HEK293 (cell line): ENCODE results near the gene AIF1.

Experiments used
- CTCF ChIA-PET: fragments of 350-600 bp; formaldehyde crosslinking; extraction: SDS; loops from one replicate; lab custom pipeline; 2021; ENCODE audit warnings: antibody characterized with exemption; lab: Yijun Ruan, JAX
- POLR2A ChIA-PET: fragments of 300-600 bp; formaldehyde crosslinking; extraction: SDS; loops from one replicate; lab custom pipeline; 2020; ENCODE audit warnings: antibody characterized with exemption, inconsistent platforms; lab: Yijun Ruan, JAX
- H3K27ac ChIP-seq: fragments of 200-500 bp; sonication (Bioruptor generic); 2 replicates; pipeline ENCODE4 v1.5.1; 2014; ENCODE audit warnings: low read depth, low read length, control low read depth, inconsistent platforms; ENCODE audit errors: extremely low read depth
- H3K36me3 ChIP-seq, 2 experiments: fragments of 200-500 bp in 1 of 2; sonication (Bioruptor generic) in 1 of 2; 1 replicate in 1 of 2; 2 replicates in 1 of 2; pipeline ENCODE4 v1.5.1; 2014 to 2017; ENCODE audit warnings: inconsistent platforms in 2 of 2, low read length in 2 of 2; ENCODE audit not compliant: control insufficient read depth in 2 of 2, insufficient read depth in 1 of 2
- H3K4me1 ChIP-seq: fragments of 200-500 bp; sonication (Bioruptor generic); 2 replicates; pipeline ENCODE4 v1.5.1; 2014; ENCODE audit warnings: mild to moderate bottlenecking, low read length, inconsistent platforms; ENCODE audit not compliant: control insufficient read depth, insufficient read depth
- H3K4me3 ChIP-seq: 2 replicates; pipeline ENCODE4 v1.5.1; 2011; ENCODE audit warnings: low read depth, mild to moderate bottlenecking, control low read depth, low read length, moderate library complexity
- H3K9me3 ChIP-seq: fragments of 200-500 bp; sonication (Bioruptor generic); 2 replicates; pipeline ENCODE4 v1.5.1; 2014; ENCODE audit warnings: low read depth, low read length, inconsistent platforms; ENCODE audit not compliant: control insufficient read depth, insufficient read depth
- GLI2 ChIP-seq: fragments of 450-650 bp; formaldehyde crosslinking; IDR thresholded peaks from 2 replicates; pipeline ENCODE4; 2017; ENCODE audit warnings: missing biosample characterization, missing genetic modification characterization, low read depth, borderline replicate concordance
- GLIS2 ChIP-seq: fragments of 450-650 bp; formaldehyde crosslinking; IDR thresholded peaks from 2 replicates; pipeline ENCODE4 v1.5.1; 2016; ENCODE audit warnings: missing biosample characterization, missing genetic modification characterization
- HOXC10 ChIP-seq: sonication (generic); formaldehyde crosslinking; IDR thresholded peaks from 2 replicates; pipeline ENCODE4 v1.8.1; 2023; ENCODE audit warnings: mild to moderate bottlenecking, missing genetic modification reagents
- HOXD13 ChIP-seq: sonication (generic); formaldehyde crosslinking; IDR thresholded peaks from 2 replicates; pipeline ENCODE4 v1.8.0; 2022; ENCODE audit warnings: missing genetic modification reagents, borderline replicate concordance
- KLF9 ChIP-seq: fragments of 450-650 bp; formaldehyde crosslinking; IDR thresholded peaks from 2 replicates; pipeline ENCODE4 v1.5.1; 2016; ENCODE audit warnings: missing biosample characterization, missing genetic modification characterization, low read depth
- OSR2 ChIP-seq: fragments of 450-650 bp; formaldehyde crosslinking; IDR thresholded peaks from 2 replicates; pipeline ENCODE4 v1.5.1; 2016; ENCODE audit warnings: missing biosample characterization, missing genetic modification characterization
- RBAK ChIP-seq: fragments of 450-650 bp; formaldehyde crosslinking; IDR thresholded peaks from 2 replicates; pipeline ENCODE4 v1.5.1; 2016; ENCODE audit warnings: missing biosample characterization, missing genetic modification characterization
- TCF7L2 ChIP-seq: IDR thresholded peaks from 2 replicates; pipeline ENCODE4 v1.6.1; 2011; ENCODE audit warnings: low read depth, mild to moderate bottlenecking, inconsistent platforms, low read length, moderate library complexity, borderline replicate concordance
- ZIC2 ChIP-seq: fragments of 450-650 bp; formaldehyde crosslinking; IDR thresholded peaks from 2 replicates; pipeline ENCODE4 v1.5.1; 2016; ENCODE audit warnings: missing biosample characterization, missing genetic modification characterization
- ZNF132 ChIP-seq: fragments of 450-650 bp; formaldehyde crosslinking; IDR thresholded peaks from 2 replicates; pipeline ENCODE4 v1.5.1; 2017; ENCODE audit warnings: missing biosample characterization, missing genetic modification characterization, borderline replicate concordance
- ZNF169 ChIP-seq: fragments of 450-650 bp; formaldehyde crosslinking; IDR thresholded peaks from 2 replicates; pipeline ENCODE4 v1.5.1; 2016; ENCODE audit warnings: missing biosample characterization, missing genetic modification characterization
- ZNF2 ChIP-seq: fragments of 450-650 bp; formaldehyde crosslinking; IDR thresholded peaks from 2 replicates; pipeline ENCODE4 v1.5.1; 2016; ENCODE audit warnings: missing biosample characterization, missing genetic modification characterization
- ZNF202 ChIP-seq: fragments of 450-650 bp; formaldehyde crosslinking; IDR thresholded peaks from 2 replicates; pipeline ENCODE4 v1.5.1; 2016; ENCODE audit warnings: missing biosample characterization, missing genetic modification characterization, borderline replicate concordance
- ZNF221 ChIP-seq: fragments of 450-650 bp; formaldehyde crosslinking; IDR thresholded peaks from 2 replicates; pipeline ENCODE4 v1.5.1; 2017; ENCODE audit warnings: missing biosample characterization, missing genetic modification characterization, borderline replicate concordance
- ZNF548 ChIP-seq: fragments of 450-650 bp; formaldehyde crosslinking; IDR thresholded peaks from 2 replicates; pipeline ENCODE4 v1.5.1; 2016; ENCODE audit warnings: missing biosample characterization, missing genetic modification characterization
- ZNF670 ChIP-seq: fragments of 450-650 bp; formaldehyde crosslinking; IDR thresholded peaks from 2 replicates; pipeline ENCODE4 v1.5.1; 2016; ENCODE audit warnings: missing biosample characterization, missing genetic modification characterization, low read depth
- ZNF747 ChIP-seq: fragments of 450-650 bp; formaldehyde crosslinking; IDR thresholded peaks from 2 replicates; pipeline ENCODE4 v1.5.1; 2016; ENCODE audit warnings: missing biosample characterization, missing genetic modification characterization
- ZNF768 ChIP-seq: fragments of 450-650 bp; formaldehyde crosslinking; IDR thresholded peaks from 2 replicates; pipeline ENCODE4 v1.5.1; 2018; ENCODE audit warnings: missing biosample characterization, mild to moderate bottlenecking, missing genetic modification characterization
- ZNF776 ChIP-seq: fragments of 450-650 bp; formaldehyde crosslinking; IDR thresholded peaks from 2 replicates; pipeline ENCODE4 v1.5.0; 2017; ENCODE audit warnings: missing biosample characterization, missing genetic modification characterization, borderline replicate concordance
- ZNF830 ChIP-seq: fragments of 450-650 bp; IDR thresholded peaks from 2 replicates; pipeline ENCODE4 v1.5.0; 2018; ENCODE audit warnings: missing biosample characterization, missing genetic modification characterization, low read depth, mild to moderate bottlenecking, moderate library complexity
- ZSCAN30 ChIP-seq: fragments of 450-650 bp; IDR thresholded peaks from 2 replicates; pipeline ENCODE4 v1.5.1; 2018; ENCODE audit warnings: missing biosample characterization, mild to moderate bottlenecking, missing genetic modification characterization, moderate library complexity
- TF ChIP-seq, protein P1 (sequence below): fragments of 450-650 bp; formaldehyde crosslinking; IDR thresholded peaks from 2 replicates; pipeline ENCODE4 v1.5.1; 2016; ENCODE audit warnings: missing biosample characterization, missing genetic modification characterization
- TF ChIP-seq, protein P2 (sequence below): fragments of 450-650 bp; formaldehyde crosslinking; IDR thresholded peaks from 2 replicates; pipeline ENCODE4 v1.5.1; 2016; ENCODE audit warnings: missing biosample characterization, missing genetic modification characterization
- TF ChIP-seq, protein P3 (sequence below): fragments of 450-650 bp; formaldehyde crosslinking; IDR thresholded peaks from 2 replicates; pipeline ENCODE4 v1.5.1; 2016; ENCODE audit warnings: missing biosample characterization, missing genetic modification characterization
- TF ChIP-seq, protein P4 (sequence below): fragments of 450-650 bp; formaldehyde crosslinking; IDR thresholded peaks from 2 replicates; pipeline ENCODE4 v1.5.1; 2017; ENCODE audit warnings: missing biosample characterization, missing genetic modification characterization
- TF ChIP-seq, protein P5 (sequence below): fragments of 450-650 bp; formaldehyde crosslinking; IDR thresholded peaks from 2 replicates; pipeline ENCODE4 v1.5.1; 2016; ENCODE audit warnings: missing biosample characterization, missing genetic modification characterization
- TF ChIP-seq, protein P6 (sequence below): fragments of 450-650 bp; formaldehyde crosslinking; IDR thresholded peaks from 2 replicates; pipeline ENCODE4 v1.5.1; 2016; ENCODE audit warnings: missing biosample characterization, missing genetic modification characterization

Gene AIF1

DNA sequence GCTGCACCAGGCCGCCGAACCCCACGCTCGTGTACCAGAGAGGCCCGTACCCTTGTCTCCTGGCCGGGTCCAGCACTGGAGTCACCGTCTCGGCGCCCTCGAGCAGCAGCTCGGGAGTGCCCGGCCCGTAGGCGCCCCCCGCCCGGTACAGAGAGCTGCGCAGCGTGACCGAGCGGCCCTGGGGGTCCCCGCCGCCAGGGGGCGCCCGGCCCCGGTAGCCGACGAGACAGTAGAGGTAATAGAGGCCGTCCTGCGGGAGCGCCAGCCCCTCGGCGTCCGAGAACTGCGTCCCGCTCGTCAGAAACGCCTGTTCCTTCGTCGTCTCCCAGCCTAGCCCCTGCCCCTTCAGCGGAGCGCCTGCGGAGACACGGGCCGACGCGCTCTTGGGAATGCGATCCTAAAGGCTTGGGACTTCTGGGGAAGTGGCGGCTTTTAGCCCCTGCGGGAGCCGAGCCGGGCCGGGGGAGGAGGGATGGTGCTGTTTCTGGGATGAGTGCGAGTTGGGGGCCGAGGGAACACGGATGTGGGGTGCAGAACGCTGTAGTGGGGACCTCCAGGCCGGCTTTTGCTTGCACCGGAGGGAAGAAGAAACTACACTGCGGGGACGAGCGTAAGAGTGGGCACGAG lies 34.1 kb upstream of the AIF1 start:
- Histone ChIP-seq H3K4me3 (peak overlapping the region; percentile 44), H3K27ac (peak overlapping the region; percentile 34; the same call in 1 of the 2 replicates), H3K36me3 (no peaks in the 10 kb centered on the region), H3K9me3 (no peaks in the 10 kb centered on the region), H3K4me1 (peaks cover 4% of the 10 kb centered on the region; the same call in 1 of the 2 replicates)
- POLR2A ChIA-PET = interaction anchor here (0.6 to 2.1 kb wide), 9 partner anchors 12 to 250 kb away, joined by 3 to 7 read pairs (median 4); partner anchors contain the start of genes DDX39B, HSPA1B, NCR3 and PRRC2A
- CTCF ChIA-PET = interaction anchor here (0.6 to 18.7 kb wide), 30 partner anchors 8 to 1434 kb away, joined by 3 to 518 read pairs (median 4); partner anchors contain the start of genes AIF1, ATP6V1G2, LTA and MICA
- TF ChIP-seq ZNF747 (tag by site-specific recombination) (no peak), ZNF776 (tag by site-specific recombination) (no peak), ZNF830 (tag by site-specific recombination) (no peak), ZNF132 (tag by site-specific recombination) (no peak), OSR2 (tag by site-specific recombination) (peak; percentile 90), ZNF169 (tag by site-specific recombination) (no peak), ZNF202 (tag by site-specific recombination) (no peak), TCF7L2 (no peak), ZIC2 (peak; percentile 61), GLI2 (tag by site-specific recombination) (no peak), RBAK (tag by site-specific recombination) (no peak), ZSCAN30 (tag by site-specific recombination) (peak; percentile 61; the same call in 1 of the 2 replicates), ZNF548 (tag by site-specific recombination) (no peak), HOXC10 (CRISPR knock-in tag) (no peak), HOXD13 (CRISPR knock-in tag) (no peak), ZNF2 (tag by site-specific recombination) (peak; percentile 75; the same call in 1 of the 2 replicates), ZNF768 (tag by site-specific recombination) (no peak), GLIS2 (tag by site-specific recombination) (peak; percentile 88), ZNF670 (tag by site-specific recombination) (no peak), KLF9 (tag by site-specific recombination) (no peak), ZNF221 (tag by site-specific recombination) (no peak)
- TF ChIP-seq, protein P1, sequence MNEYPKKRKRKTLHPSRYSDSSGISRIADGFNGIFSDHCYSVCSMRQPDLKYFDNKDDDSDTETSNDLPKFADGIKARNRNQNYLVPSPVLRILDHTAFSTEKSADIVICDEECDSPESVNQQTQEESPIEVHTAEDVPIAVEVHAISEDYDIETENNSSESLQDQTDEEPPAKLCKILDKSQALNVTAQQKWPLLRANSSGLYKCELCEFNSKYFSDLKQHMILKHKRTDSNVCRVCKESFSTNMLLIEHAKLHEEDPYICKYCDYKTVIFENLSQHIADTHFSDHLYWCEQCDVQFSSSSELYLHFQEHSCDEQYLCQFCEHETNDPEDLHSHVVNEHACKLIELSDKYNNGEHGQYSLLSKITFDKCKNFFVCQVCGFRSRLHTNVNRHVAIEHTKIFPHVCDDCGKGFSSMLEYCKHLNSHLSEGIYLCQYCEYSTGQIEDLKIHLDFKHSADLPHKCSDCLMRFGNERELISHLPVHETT (tag by site-specific recombination) = no peak
- TF ChIP-seq, protein P2, sequence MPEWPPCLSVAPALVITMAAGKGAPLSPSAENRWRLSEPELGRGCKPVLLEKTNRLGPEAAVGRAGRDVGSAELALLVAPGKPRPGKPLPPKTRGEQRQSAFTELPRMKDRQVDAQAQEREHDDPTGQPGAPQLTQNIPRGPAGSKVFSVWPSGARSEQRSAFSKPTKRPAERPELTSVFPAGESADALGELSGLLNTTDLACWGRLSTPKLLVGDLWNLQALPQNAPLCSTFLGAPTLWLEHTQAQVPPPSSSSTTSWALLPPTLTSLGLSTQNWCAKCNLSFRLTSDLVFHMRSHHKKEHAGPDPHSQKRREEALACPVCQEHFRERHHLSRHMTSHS (tag by site-specific recombination) = no peak
- TF ChIP-seq, protein P3, sequence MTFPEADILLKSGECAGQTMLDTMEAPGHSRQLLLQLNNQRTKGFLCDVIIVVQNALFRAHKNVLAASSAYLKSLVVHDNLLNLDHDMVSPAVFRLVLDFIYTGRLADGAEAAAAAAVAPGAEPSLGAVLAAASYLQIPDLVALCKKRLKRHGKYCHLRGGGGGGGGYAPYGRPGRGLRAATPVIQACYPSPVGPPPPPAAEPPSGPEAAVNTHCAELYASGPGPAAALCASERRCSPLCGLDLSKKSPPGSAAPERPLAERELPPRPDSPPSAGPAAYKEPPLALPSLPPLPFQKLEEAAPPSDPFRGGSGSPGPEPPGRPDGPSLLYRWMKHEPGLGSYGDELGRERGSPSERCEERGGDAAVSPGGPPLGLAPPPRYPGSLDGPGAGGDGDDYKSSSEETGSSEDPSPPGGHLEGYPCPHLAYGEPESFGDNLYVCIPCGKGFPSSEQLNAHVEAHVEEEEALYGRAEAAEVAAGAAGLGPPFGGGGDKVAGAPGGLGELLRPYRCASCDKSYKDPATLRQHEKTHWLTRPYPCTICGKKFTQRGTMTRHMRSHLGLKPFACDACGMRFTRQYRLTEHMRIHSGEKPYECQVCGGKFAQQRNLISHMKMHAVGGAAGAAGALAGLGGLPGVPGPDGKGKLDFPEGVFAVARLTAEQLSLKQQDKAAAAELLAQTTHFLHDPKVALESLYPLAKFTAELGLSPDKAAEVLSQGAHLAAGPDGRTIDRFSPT (tag by site-specific recombination) = no peak
- TF ChIP-seq, protein P4, sequence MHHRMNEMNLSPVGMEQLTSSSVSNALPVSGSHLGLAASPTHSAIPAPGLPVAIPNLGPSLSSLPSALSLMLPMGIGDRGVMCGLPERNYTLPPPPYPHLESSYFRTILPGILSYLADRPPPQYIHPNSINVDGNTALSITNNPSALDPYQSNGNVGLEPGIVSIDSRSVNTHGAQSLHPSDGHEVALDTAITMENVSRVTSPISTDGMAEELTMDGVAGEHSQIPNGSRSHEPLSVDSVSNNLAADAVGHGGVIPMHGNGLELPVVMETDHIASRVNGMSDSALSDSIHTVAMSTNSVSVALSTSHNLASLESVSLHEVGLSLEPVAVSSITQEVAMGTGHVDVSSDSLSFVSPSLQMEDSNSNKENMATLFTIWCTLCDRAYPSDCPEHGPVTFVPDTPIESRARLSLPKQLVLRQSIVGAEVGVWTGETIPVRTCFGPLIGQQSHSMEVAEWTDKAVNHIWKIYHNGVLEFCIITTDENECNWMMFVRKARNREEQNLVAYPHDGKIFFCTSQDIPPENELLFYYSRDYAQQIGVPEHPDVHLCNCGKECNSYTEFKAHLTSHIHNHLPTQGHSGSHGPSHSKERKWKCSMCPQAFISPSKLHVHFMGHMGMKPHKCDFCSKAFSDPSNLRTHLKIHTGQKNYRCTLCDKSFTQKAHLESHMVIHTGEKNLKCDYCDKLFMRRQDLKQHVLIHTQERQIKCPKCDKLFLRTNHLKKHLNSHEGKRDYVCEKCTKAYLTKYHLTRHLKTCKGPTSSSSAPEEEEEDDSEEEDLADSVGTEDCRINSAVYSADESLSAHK (tag by site-specific recombination) = no peak
- TF ChIP-seq, protein P5, sequence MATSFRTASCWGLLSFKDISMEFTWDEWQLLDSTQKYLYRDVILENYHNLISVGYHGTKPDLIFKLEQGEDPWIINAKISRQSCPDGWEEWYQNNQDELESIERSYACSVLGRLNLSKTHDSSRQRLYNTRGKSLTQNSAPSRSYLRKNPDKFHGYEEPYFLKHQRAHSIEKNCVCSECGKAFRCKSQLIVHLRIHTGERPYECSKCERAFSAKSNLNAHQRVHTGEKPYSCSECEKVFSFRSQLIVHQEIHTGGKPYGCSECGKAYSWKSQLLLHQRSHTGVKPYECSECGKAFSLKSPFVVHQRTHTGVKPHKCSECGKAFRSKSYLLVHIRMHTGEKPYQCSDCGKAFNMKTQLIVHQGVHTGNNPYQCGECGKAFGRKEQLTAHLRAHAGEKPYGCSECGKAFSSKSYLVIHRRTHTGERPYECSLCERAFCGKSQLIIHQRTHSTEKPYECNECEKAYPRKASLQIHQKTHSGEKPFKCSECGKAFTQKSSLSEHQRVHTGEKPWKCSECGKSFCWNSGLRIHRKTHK = no peak
- TF ChIP-seq, protein P6, sequence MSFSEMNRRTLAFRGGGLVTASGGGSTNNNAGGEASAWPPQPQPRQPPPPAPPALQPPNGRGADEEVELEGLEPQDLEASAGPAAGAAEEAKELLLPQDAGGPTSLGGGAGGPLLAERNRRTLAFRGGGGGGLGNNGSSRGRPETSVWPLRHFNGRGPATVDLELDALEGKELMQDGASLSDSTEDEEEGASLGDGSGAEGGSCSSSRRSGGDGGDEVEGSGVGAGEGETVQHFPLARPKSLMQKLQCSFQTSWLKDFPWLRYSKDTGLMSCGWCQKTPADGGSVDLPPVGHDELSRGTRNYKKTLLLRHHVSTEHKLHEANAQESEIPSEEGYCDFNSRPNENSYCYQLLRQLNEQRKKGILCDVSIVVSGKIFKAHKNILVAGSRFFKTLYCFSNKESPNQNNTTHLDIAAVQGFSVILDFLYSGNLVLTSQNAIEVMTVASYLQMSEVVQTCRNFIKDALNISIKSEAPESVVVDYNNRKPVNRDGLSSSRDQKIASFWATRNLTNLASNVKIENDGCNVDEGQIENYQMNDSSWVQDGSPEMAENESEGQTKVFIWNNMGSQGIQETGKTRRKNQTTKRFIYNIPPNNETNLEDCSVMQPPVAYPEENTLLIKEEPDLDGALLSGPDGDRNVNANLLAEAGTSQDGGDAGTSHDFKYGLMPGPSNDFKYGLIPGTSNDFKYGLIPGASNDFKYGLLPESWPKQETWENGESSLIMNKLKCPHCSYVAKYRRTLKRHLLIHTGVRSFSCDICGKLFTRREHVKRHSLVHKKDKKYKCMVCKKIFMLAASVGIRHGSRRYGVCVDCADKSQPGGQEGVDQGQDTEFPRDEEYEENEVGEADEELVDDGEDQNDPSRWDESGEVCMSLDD = peak; percentile 85
